Measurements from ENCODE around the gene CCR6. TPM values are rescaled to one million over a fixed set of nuclear protein-coding genes. Genes with fewer than 3 reads are reported as not detected.

CCR6 gene
- total RNA-seq, 2 experiments from 2014 or later: 0.10 to 0.35 TPM

- TF ChIP-seq CTCF (conservative IDR thresholded peaks at IDR 0.05; ENCODE audit: low read length) (no peak), EZH2phosphoT487 (IDR thresholded peaks at IDR 0.05; ENCODE audit: borderline replicate concordance, low read depth, low read length) (no peak)
- Histone ChIP-seq H3K79me2 (ENCODE audit: insufficient read depth, low read depth, low read length) (no peaks in the 10 kb centered on the region), H3K9me3 (ENCODE audit: low read length) (no peaks in the 10 kb centered on the region), H3K4me1 (ENCODE audit: insufficient read depth, low read length, poor library complexity, severe bottlenecking) (peaks cover 29% of the 10 kb centered on the region), H2AFZ (ENCODE audit: low read length) (peak overlapping the region; percentile 76; the same call in 1 of the 2 replicates), H3K4me3 (ENCODE audit: low read depth, low read length, poor library complexity, severe bottlenecking) (no peak overlapping the region), H3K9me2 (ENCODE audit: insufficient read depth, low read length) (no peaks in the 10 kb centered on the region), H3K4me2 (ENCODE audit: low read length) (peak overlapping the region; percentile 39), H4K20me1 (ENCODE audit: insufficient read depth, low read length) (no peaks in the 10 kb centered on the region), H3K27ac (ENCODE audit: low read depth, low read length, poor library complexity, severe bottlenecking) (peak overlapping the region; percentile 33), H3K36me3 (ENCODE audit: insufficient read depth, low read length) (no peaks in the 10 kb centered on the region; the same call in 1 of the 2 replicates)
- no TSS peak for BruUV-seq (replicated peaks)
- CTCF ChIA-PET (ENCODE audit: unreplicated experiment): interaction anchor here (1.0 kb wide), 1 partner anchor 161 kb away, joined by 3 read pairs; the partner anchor contains the start of gene UNC93A
- POLR2A ChIA-PET: interaction anchor here (0.6 to 1.9 kb wide), 8 partner anchors 10 to 111 kb away, joined by 3 to 10 read pairs (median 4); no protein-coding TSS in a partner anchor
- peak; percentile 77 for DNase-seq (ENCODE audit: low spot score)
- intact Hi-C loops (cut with micrococcal nuclease; ENCODE audit: unreplicated experiment): no loop called here
Measured at GRCh38 chr6:167130008-167130677, 7.2 kb downstream of the CCR6 start.

GRCh38 chr6:167130712-167131684 is 8.1 kb downstream of the CCR6 start:
- intact Hi-C loops (cut with micrococcal nuclease; ENCODE audit: unreplicated experiment): no loop called here
- H3K9me2 ChIP-seq (ENCODE audit: insufficient read depth, low read length): no peaks in the 10 kb centered on the region
- H3K9me3 ChIP-seq (ENCODE audit: low read length): no peaks in the 10 kb centered on the region
- no peak for DNase-seq (ENCODE audit: low spot score)
- peak overlapping the region; percentile 39 for H3K4me2 ChIP-seq (ENCODE audit: low read length)
- BruUV-seq (replicated peaks): no TSS peak
- peak overlapping the region; percentile 76; the same call in 1 of the 2 replicates for H2AFZ ChIP-seq (ENCODE audit: low read length)
- CTCF ChIA-PET (ENCODE audit: unreplicated experiment): no interaction called here
- no peaks in the 10 kb centered on the region for H4K20me1 ChIP-seq (ENCODE audit: insufficient read depth, low read length)
- H3K79me2 ChIP-seq (ENCODE audit: insufficient read depth, low read depth, low read length): no peaks in the 10 kb centered on the region
- peak overlapping the region; percentile 33 for H3K27ac ChIP-seq (ENCODE audit: low read depth, low read length, poor library complexity, severe bottlenecking)
- no peak overlapping the region for H3K4me3 ChIP-seq (ENCODE audit: low read depth, low read length, poor library complexity, severe bottlenecking)
- TF ChIP-seq EZH2phosphoT487 (IDR thresholded peaks at IDR 0.05; ENCODE audit: borderline replicate concordance, low read depth, low read length) (no peak), CTCF (conservative IDR thresholded peaks at IDR 0.05; ENCODE audit: low read length) (no peak)
- POLR2A ChIA-PET: interaction anchor here (0.7 to 1.9 kb wide), 4 partner anchors 10 to 160 kb away, joined by 3 to 10 read pairs (median 6); partner anchors contain the start of gene UNC93A
- no peaks in the 10 kb centered on the region; the same call in 1 of the 2 replicates for H3K36me3 ChIP-seq (ENCODE audit: insufficient read depth, low read length)
- peaks cover 24% of the 10 kb centered on the region for H3K4me1 ChIP-seq (ENCODE audit: insufficient read depth, low read length, poor library complexity, severe bottlenecking)

Measured in OCI-LY7 (cell line).